ENCODE results near the gene PTPN18.
"Not testable (repeated sequence)": the region's sequence is repeated elsewhere in the genome, so short reads cannot be mapped to it uniquely, and the experiment has no call there.

The PTPN18 gene

GRCh38 chr2:130319536-130319935, 36.3 kb upstream of the PTPN18 start:
- no peak for TF ChIP-seq CTCF (conservative IDR thresholded peaks at IDR 0.05)
- no peak overlapping the region for H3K27ac ChIP-seq

- H3K27ac ChIP-seq = no peak overlapping the region
- TF ChIP-seq CTCF (conservative IDR thresholded peaks at IDR 0.05) = no peak
Measured at GRCh38 chr2:130327703-130328527, 27.9 kb upstream of the PTPN18 start.

- TF ChIP-seq CTCF (conservative IDR thresholded peaks at IDR 0.05) = no peak
Measured at GRCh38 chr2:130328710-130329109, 27.1 kb upstream of the PTPN18 start.

GRCh38 chr2:130332271-130333073, 23.4 kb upstream of the PTPN18 start:
- peak; percentile 94 for TF ChIP-seq CTCF (conservative IDR thresholded peaks at IDR 0.05)
- H3K27ac ChIP-seq = no peak overlapping the region

More at GRCh38 chr2:130328710-130329109, 27.1 kb upstream of the PTPN18 start:
- H3K27ac ChIP-seq = no peak overlapping the region

GRCh38 chr2:130333253-130333652, 22.6 kb upstream of the PTPN18 start:
- not testable (repeated sequence) for H3K27ac ChIP-seq

GRCh38 chr2:130334026-130334425, 21.8 kb upstream of the PTPN18 start:
- no peak for TF ChIP-seq CTCF (conservative IDR thresholded peaks at IDR 0.05)
- no peak overlapping the region for H3K27ac ChIP-seq

- no peak for TF ChIP-seq CTCF (conservative IDR thresholded peaks at IDR 0.05)
- no peak overlapping the region for H3K27ac ChIP-seq
Measured at GRCh38 chr2:130335226-130335625, 20.6 kb upstream of the PTPN18 start.

All from VCaP (cell line).